IMR-90 (cell line): Measurements from ENCODE around the gene CNIH2. TPM values are rescaled to one million over a fixed set of nuclear protein-coding genes. Genes with fewer than 3 reads are reported as not detected.

Experiments used
- ATAC-seq: fragments of 200-7000 bp; cut with Tn5 transposase; 2 replicates; pipeline ENCODE4 v1.9.1; 2020; ENCODE audit warnings: low read depth, mild to moderate bottlenecking, moderate library complexity
- BruUV-seq: library from RNA; stranded (reverse); fragments of 400-500 nt; replicated peaks from 2 replicates; lab custom pipeline; 2021; lab: Mats Ljungman, UMichigan
- CTCF ChIA-PET: fragments of 300-600 bp; formaldehyde crosslinking; extraction: SDS; loops from one replicate; lab custom pipeline; 2021; ENCODE audit warnings: antibody characterized with exemption; lab: Yijun Ruan, JAX
- POLR2A ChIA-PET: fragments of 300-600 bp; sonication (Branson Sonifier 250); formaldehyde crosslinking; loops from one replicate; lab custom pipeline; 2022; ENCODE audit warnings: antibody characterized with exemption; ENCODE audit not compliant: unreplicated experiment; lab: Charles Lee
- DNase-seq: peaks from one replicate; pipeline ENCODE4 v3.0.0; 2013
- H2AFZ ChIP-seq: replicated peaks from 2 replicates; pipeline ENCODE3; 2013; ENCODE audit warnings: low read length, mild to moderate bottlenecking; ENCODE audit not compliant: poor library complexity
- H2AK5ac ChIP-seq: 2 replicates; pipeline ENCODE4 v1.6.1; 2013; ENCODE audit warnings: low read depth, low read length, inconsistent platforms
- H2AK9ac ChIP-seq: replicated peaks from 2 replicates; pipeline ENCODE3; 2013; ENCODE audit warnings: mild to moderate bottlenecking, low read depth, low read length, moderate library complexity; ENCODE audit not compliant: poor library complexity
- H2BK120ac ChIP-seq: 2 replicates; pipeline ENCODE4 v1.6.1; 2013; ENCODE audit warnings: low read depth, low read length, inconsistent platforms
- H2BK15ac ChIP-seq: 3 replicates; pipeline ENCODE4 v1.6.1; 2013; ENCODE audit warnings: low read depth, low read length, inconsistent platforms
- H2BK20ac ChIP-seq: 2 replicates; pipeline ENCODE4 v1.6.1; 2013; ENCODE audit warnings: low read depth, mild to moderate bottlenecking, inconsistent platforms, low read length, moderate library complexity
- H2BK5ac ChIP-seq: 2 replicates; pipeline ENCODE4 v1.6.1; 2013; ENCODE audit warnings: mild to moderate bottlenecking, low read depth, low read length, inconsistent platforms; ENCODE audit not compliant: poor library complexity, severe bottlenecking
- H3K14ac ChIP-seq: replicated peaks from 2 replicates; pipeline ENCODE4 v1.6.1; 2013; ENCODE audit warnings: low read depth, low read length, inconsistent platforms
- H3K18ac ChIP-seq: 2 replicates; pipeline ENCODE4 v1.6.1; 2013; ENCODE audit warnings: low read depth, low read length, control low read depth
- H3K23ac ChIP-seq: 2 replicates; pipeline ENCODE4 v1.6.1; 2013; ENCODE audit warnings: low read depth, low read length, inconsistent platforms
- H3K27ac ChIP-seq: 2 replicates; pipeline ENCODE4 v1.5.1; 2013; ENCODE audit warnings: mild to moderate bottlenecking, control low read depth, low read length; ENCODE audit not compliant: insufficient read depth
- H3K27me3 ChIP-seq: 2 replicates; pipeline ENCODE4 v1.6.1; 2013; ENCODE audit warnings: low read length; ENCODE audit not compliant: control insufficient read depth, insufficient read depth
- H3K36me3 ChIP-seq: 2 replicates; pipeline ENCODE4 v1.6.1; 2013; ENCODE audit warnings: low read length, mixed read lengths; ENCODE audit not compliant: control insufficient read depth, insufficient read depth
- H3K4ac ChIP-seq: 2 replicates; pipeline ENCODE4 v1.6.1; 2013; ENCODE audit warnings: low read depth, low read length, inconsistent platforms
- H3K4me1 ChIP-seq: 2 replicates; pipeline ENCODE4 v1.6.1; 2013; ENCODE audit warnings: low read length, mixed read lengths; ENCODE audit not compliant: control insufficient read depth, insufficient read depth
- H3K4me2 ChIP-seq: 2 replicates; pipeline ENCODE4 v1.6.1; 2013; ENCODE audit warnings: low read depth, mild to moderate bottlenecking, control low read depth, low read length, moderate library complexity
- H3K4me3 ChIP-seq: 2 replicates; pipeline ENCODE4 v1.5.1; 2013; ENCODE audit warnings: low read depth, mild to moderate bottlenecking, control low read depth, low read length, moderate library complexity; ENCODE audit not compliant: insufficient read depth
- H3K56ac ChIP-seq: 2 replicates; pipeline ENCODE4 v1.6.1; 2013; ENCODE audit warnings: low read length, inconsistent platforms; ENCODE audit not compliant: insufficient read depth; ENCODE audit errors: extremely low read depth
- H3K79me1 ChIP-seq, 2 experiments: 2 replicates each; pipeline ENCODE4 v1.6.1; 2013; ENCODE audit warnings: low read length in 2 of 2, inconsistent platforms in 1 of 2, low read depth in 1 of 2
- H3K9ac ChIP-seq: 2 replicates; pipeline ENCODE4 v1.6.1; 2013; ENCODE audit warnings: low read depth, low read length, control low read depth
- H3K9me1 ChIP-seq: 2 replicates; pipeline ENCODE4 v1.6.1; 2013; ENCODE audit warnings: low read length, inconsistent platforms; ENCODE audit not compliant: insufficient read depth
- H3K9me3 ChIP-seq: 2 replicates; pipeline ENCODE4 v1.6.1; 2013; ENCODE audit warnings: low read length; ENCODE audit not compliant: control insufficient read depth, insufficient read depth
- H4K20me1 ChIP-seq: 2 replicates; pipeline ENCODE4 v1.6.1; 2013; ENCODE audit warnings: low read length, inconsistent platforms; ENCODE audit not compliant: insufficient read depth
- H4K5ac ChIP-seq: 2 replicates; pipeline ENCODE4 v1.6.1; 2013; ENCODE audit warnings: mild to moderate bottlenecking, low read depth, low read length, control low read depth
- H4K8ac ChIP-seq, 2 experiments: 2 replicates each; pipeline ENCODE4 v1.6.1; 2013; ENCODE audit warnings: low read depth in 2 of 2, low read length in 2 of 2, control low read depth in 1 of 2, inconsistent platforms in 1 of 2
- H4K91ac ChIP-seq: 2 replicates; pipeline ENCODE4 v1.6.1; 2013; ENCODE audit warnings: low read depth, low read length, inconsistent platforms; ENCODE audit not compliant: insufficient read depth
- BHLHE40 ChIP-seq: fragments of 150-350 bp; IDR thresholded peaks from 2 replicates; pipeline ENCODE4 v1.6.1; 2016; ENCODE audit warnings: mild to moderate bottlenecking, low read depth, low read length
- CEBPB ChIP-seq: IDR thresholded peaks from 2 replicates; pipeline ENCODE4 v1.6.1; 2012; ENCODE audit warnings: low read depth, low read length, improper control_type of control experiment
- CHD1 ChIP-seq: IDR thresholded peaks from 2 replicates; pipeline ENCODE4 v1.6.1; 2012; ENCODE audit warnings: low read depth, low read length, improper control_type of control experiment
- FOS ChIP-seq: fragments of 150-350 bp; IDR thresholded peaks from 2 replicates; pipeline ENCODE4 v1.6.1; 2016; ENCODE audit warnings: low read depth, low read length
- MAZ ChIP-seq: IDR thresholded peaks from 2 replicates; pipeline ENCODE4 v1.6.1; 2012; ENCODE audit warnings: low read depth, mild to moderate bottlenecking, low read length, improper control_type of control experiment, moderate library complexity, borderline replicate concordance
- MXI1 ChIP-seq: IDR thresholded peaks from 2 replicates; pipeline ENCODE4 v1.6.1; 2012; ENCODE audit warnings: low read depth, mild to moderate bottlenecking, low read length, moderate library complexity, borderline replicate concordance
- NFE2L2 ChIP-seq: fragments of 150-350 bp; IDR thresholded peaks from 2 replicates; pipeline ENCODE4 v1.6.1; 2016; ENCODE audit warnings: low read depth, mild to moderate bottlenecking, low read length
- POLR2A ChIP-seq: IDR thresholded peaks from 2 replicates; pipeline ENCODE4 v1.6.1; 2012; ENCODE audit warnings: mild to moderate bottlenecking, low read depth, low read length
- RCOR1 ChIP-seq: IDR thresholded peaks from 2 replicates; pipeline ENCODE4 v1.6.1; 2012; ENCODE audit warnings: mild to moderate bottlenecking, low read length, improper control_type of control experiment; ENCODE audit not compliant: insufficient replicate concordance
- RFX5 ChIP-seq: IDR thresholded peaks from 2 replicates; pipeline ENCODE4 v1.8.0; 2012; ENCODE audit warnings: low read depth, mild to moderate bottlenecking, low read length, moderate library complexity
- SMC3 ChIP-seq: fragments of 150-350 bp; IDR thresholded peaks from 2 replicates; pipeline ENCODE4 v1.6.1; 2016; ENCODE audit warnings: low read depth, mild to moderate bottlenecking, antibody characterized with exemption, low read length, moderate library complexity
- WGBS, 2 experiments: methylation state at CpG; one replicate each; pipeline versions ENCODE4 v1.1.5 to v1.1.7; 2013; ENCODE audit warnings: missing lambda C conversion rate in 2 of 2; ENCODE audit not compliant: insufficient read length in 1 of 2; ENCODE audit errors: extremely low coverage in 2 of 2; 5-methylcytosine and 5-hydroxymethylcytosine counted together
- dilution Hi-C: fragments of 300-500 bp; cut with HindIII; formaldehyde crosslinking; loops from one replicate; pipeline ENCODE4 v1.14.3; 2018; ENCODE audit warnings: low sequenced_read_pairs; ENCODE audit not compliant: unreplicated experiment
- in situ Hi-C: fragments of 300-500 bp; cut with MboI; formaldehyde crosslinking; loops from 3 replicates; pipeline ENCODE4 v1.14.3; 2019; ENCODE audit warnings: low sequenced_read_pairs, inconsistent platforms, mixed read lengths
- intact Hi-C: fragments of 100-400 bp; cut with micrococcal nuclease; formaldehyde crosslinking; loops from 2 replicates; pipeline ENCODE4 v1.10.0; 2022
- polyA plus RNA-seq, 3 experiments: library from polyadenylated mRNA; depleted of rRNA; stranded (reverse); fragments of >200 nt; gene quantifications; 2 replicates each; pipeline ENCODE4 v1.2.3, GENCODE V29; 2012; ENCODE audit warnings: low replicate concordance in 1 of 3
- total RNA-seq: library from RNA; depleted of rRNA; stranded (reverse); fragments of >200 nt; gene quantifications from 2 replicates; pipeline ENCODE4 v1.2.3, GENCODE V29; 2012
- TF ChIP-seq, protein P1 (sequence below): conservative IDR thresholded peaks from 2 replicates; pipeline ENCODE4 v1.5.1; 2012; ENCODE audit warnings: mild to moderate bottlenecking, low read depth, low read length, improper control_type of control experiment
- TF ChIP-seq, protein P2 (sequence below): fragments of 150-350 bp; IDR thresholded peaks from 2 replicates; pipeline ENCODE4 v1.6.1; 2017; ENCODE audit warnings: mild to moderate bottlenecking, antibody characterized with exemption, low read length, low read depth

Gene CNIH2
- total and polyA plus RNA-seq, 2 of the 4 experiments (the other 2 are of a cell fraction), result 0.54 to 3.4 TPM

DNA sequence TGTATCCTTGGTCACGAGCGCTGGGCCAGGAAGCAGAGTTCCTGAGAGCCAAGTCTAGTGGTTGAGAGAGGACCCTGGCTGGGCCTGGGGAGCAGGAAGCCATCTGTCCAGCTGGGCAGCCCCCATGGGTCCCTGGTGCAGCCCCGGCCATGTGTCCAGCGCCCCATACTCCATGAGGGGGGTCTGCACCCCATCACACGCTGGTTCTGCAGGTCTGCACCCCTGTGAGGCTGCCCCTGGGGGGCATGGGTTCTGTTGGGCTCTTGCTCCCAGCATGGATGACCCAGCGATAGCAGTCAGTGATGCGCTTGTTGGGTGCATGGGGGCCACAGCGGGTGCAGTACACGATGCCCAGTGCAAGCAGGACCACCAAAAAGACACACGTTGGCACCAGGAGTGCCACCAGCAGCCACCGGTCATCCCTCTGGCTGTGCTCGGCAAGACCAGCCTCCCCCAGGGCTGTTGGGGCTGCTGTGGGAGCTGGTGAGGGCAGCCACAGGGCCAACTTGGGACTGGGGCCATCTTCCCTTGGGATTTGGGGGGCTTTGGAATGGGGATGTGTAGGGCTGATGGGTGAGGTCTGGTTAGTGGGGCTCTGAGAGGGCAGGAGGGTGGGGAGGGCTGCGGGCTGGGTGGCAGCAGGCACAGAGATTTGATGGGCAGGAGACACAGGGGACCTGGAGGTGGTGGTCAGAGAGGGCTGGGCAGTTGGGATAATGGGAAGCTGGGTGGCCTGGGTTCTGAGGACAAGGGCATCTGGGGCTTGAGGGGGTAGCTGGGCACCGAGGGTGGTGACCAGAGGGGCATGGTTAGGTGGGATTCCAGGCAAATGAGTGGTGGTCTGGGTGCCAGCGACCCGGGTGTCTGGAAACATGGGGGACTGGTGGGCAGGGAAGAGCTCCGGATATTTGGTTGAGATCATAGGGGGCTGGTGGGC, 36.9 kb downstream of the CNIH2 start:
- Histone ChIP-seq H2AFZ (peak overlapping the region; percentile 81), H4K91ac (peak overlapping the region; percentile 24), H3K23ac (peak overlapping the region; percentile 90), H3K4me3 (peak overlapping the region; percentile 72), H3K56ac (peak overlapping the region; percentile 67; the same call in 1 of the 2 replicates), H3K4me1 (peaks cover 32% of the 10 kb centered on the region), H3K4ac (peak overlapping the region; percentile 81), H3K18ac (peak overlapping the region; percentile 35; the same call in 1 of the 2 replicates), H3K4me2 (peak overlapping the region; percentile 85), H4K8ac (peak overlapping the region; percentile 67 to 74; a peak in 2 of 4 replicates), H3K36me3 (no peaks in the 10 kb centered on the region), H3K79me1 (peaks cover 0 to 42% of the 10 kb centered on the region in 2 experiments; a peak in 2 of 4 replicates), H3K9me3 (no peaks in the 10 kb centered on the region), H3K14ac (peak overlapping the region; percentile 94), H4K20me1 (peaks cover 39% of the 10 kb centered on the region), H3K27me3 (no peaks in the 10 kb centered on the region), H3K9me1 (peaks cover 11% of the 10 kb centered on the region), H2AK5ac (peak overlapping the region; percentile 77; the same call in 1 of the 2 replicates), H4K5ac (peak overlapping the region; percentile 90; the same call in 1 of the 2 replicates), H2AK9ac (peak overlapping the region; percentile 93), H2BK15ac (0 out of 3 replicates have a peak overlapping the region, but pooled peaks have one; percentile 69), H3K9ac (peak overlapping the region; percentile 95), H2BK20ac (peak overlapping the region; percentile 32; the same call in 1 of the 2 replicates), H2BK120ac (peak overlapping the region; percentile 89; the same call in 1 of the 2 replicates), H3K27ac (peak overlapping the region; percentile 93), H2BK5ac (peak overlapping the region; percentile 77)
- intact Hi-C loops, result no loop called here
- ChIA-PET CTCF (no interaction called here), POLR2A (interaction anchor here (2.9 kb wide), 1 partner anchor 12 kb away, joined by 18 read pairs; no protein-coding TSS in a partner anchor)
- in situ Hi-C loops, result no loop called here
- no peak for DNase-seq
- dilution Hi-C loops, result no loop called here
- TSS peak; percentile 79 for BruUV-seq
- ATAC-seq, result no peak
- WGBS, 2 experiments, result 43% methylated on average over 13 of the region's 17 CpGs; no CpG with 5 or more reads in 1 of the 2 experiments
- TF ChIP-seq BHLHE40 (no peak), FOS (no peak), CHD1 (no peak), RFX5 (no peak), RCOR1 (no peak), POLR2A (no peak; the same call in none of the 2 replicates), NFE2L2 (no peak), CEBPB (no peak), MAZ (no peak), MXI1 (no peak), SMC3 (no peak)
- TF ChIP-seq, protein P1, sequence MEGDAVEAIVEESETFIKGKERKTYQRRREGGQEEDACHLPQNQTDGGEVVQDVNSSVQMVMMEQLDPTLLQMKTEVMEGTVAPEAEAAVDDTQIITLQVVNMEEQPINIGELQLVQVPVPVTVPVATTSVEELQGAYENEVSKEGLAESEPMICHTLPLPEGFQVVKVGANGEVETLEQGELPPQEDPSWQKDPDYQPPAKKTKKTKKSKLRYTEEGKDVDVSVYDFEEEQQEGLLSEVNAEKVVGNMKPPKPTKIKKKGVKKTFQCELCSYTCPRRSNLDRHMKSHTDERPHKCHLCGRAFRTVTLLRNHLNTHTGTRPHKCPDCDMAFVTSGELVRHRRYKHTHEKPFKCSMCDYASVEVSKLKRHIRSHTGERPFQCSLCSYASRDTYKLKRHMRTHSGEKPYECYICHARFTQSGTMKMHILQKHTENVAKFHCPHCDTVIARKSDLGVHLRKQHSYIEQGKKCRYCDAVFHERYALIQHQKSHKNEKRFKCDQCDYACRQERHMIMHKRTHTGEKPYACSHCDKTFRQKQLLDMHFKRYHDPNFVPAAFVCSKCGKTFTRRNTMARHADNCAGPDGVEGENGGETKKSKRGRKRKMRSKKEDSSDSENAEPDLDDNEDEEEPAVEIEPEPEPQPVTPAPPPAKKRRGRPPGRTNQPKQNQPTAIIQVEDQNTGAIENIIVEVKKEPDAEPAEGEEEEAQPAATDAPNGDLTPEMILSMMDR, result no peak
- TF ChIP-seq, protein P2, sequence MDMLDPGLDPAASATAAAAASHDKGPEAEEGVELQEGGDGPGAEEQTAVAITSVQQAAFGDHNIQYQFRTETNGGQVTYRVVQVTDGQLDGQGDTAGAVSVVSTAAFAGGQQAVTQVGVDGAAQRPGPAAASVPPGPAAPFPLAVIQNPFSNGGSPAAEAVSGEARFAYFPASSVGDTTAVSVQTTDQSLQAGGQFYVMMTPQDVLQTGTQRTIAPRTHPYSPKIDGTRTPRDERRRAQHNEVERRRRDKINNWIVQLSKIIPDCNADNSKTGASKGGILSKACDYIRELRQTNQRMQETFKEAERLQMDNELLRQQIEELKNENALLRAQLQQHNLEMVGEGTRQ, result no peak
